Measurements from ENCODE around the gene SCN1B.

SCN1B gene

DNA sequence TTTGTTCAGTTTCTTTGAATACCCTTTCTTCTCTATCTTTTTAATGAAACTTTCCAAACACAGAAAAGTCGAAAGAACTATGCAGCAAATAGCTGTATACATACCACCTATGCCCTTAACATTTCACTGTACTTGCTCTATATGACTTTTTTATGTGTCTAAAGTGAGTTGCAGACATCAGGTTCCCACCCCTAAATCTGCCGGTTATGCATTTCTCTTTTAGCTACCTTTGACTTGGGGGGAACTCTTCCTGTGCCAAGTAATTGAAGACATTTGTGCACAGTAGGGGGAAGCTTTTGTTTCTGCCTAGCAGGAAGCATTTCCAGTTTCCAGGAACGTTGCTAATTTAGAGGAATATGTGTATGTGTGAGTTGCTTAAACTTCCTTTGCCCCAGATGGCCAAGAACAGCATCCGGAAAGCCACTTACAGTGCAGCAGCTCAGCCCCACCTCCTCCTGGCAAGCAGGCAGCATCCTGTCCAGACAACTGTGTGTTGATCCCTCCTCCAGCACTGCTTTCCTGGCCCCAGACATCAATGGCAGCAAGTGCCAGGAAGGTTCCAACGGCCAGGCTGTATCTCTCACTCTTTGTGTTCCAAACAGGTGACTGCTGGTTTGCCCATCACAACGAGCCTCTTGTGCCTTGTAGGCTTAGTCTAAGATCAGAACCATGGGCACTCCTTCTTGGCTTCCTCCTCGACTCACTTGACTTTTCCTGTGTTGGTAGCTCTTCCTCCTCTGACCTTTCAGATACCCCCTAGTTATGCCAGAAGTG lies 44.8 kb upstream of the SCN1B start (continued):
- TF ChIP-seq ZNF433 (tag by site-specific recombination; IDR thresholded peaks at IDR 0.05; ENCODE audit: low read depth) (no peak), ZNF629 (tag by site-specific recombination; IDR thresholded peaks at IDR 0.05) (no peak), TRIM28 (IDR thresholded peaks at IDR 0.05; ENCODE audit: borderline replicate concordance, low read length) (no peak), ZBTB17 (tag by site-specific recombination; IDR thresholded peaks at IDR 0.05) (peak; percentile 87), ZNF324 (tag by site-specific recombination; IDR thresholded peaks at IDR 0.05) (no peak), ZNF473 (tag by site-specific recombination; IDR thresholded peaks at IDR 0.05) (no peak), ZBTB7A (tag by site-specific recombination; IDR thresholded peaks at IDR 0.05; ENCODE audit: low read depth) (no peak)
- TF ChIP-seq, protein P1, sequence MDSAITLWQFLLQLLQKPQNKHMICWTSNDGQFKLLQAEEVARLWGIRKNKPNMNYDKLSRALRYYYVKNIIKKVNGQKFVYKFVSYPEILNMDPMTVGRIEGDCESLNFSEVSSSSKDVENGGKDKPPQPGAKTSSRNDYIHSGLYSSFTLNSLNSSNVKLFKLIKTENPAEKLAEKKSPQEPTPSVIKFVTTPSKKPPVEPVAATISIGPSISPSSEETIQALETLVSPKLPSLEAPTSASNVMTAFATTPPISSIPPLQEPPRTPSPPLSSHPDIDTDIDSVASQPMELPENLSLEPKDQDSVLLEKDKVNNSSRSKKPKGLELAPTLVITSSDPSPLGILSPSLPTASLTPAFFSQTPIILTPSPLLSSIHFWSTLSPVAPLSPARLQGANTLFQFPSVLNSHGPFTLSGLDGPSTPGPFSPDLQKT (IDR thresholded peaks at IDR 0.05; ENCODE audit: borderline replicate concordance, low read depth, low read length) = no peak
- TF ChIP-seq, protein P2, sequence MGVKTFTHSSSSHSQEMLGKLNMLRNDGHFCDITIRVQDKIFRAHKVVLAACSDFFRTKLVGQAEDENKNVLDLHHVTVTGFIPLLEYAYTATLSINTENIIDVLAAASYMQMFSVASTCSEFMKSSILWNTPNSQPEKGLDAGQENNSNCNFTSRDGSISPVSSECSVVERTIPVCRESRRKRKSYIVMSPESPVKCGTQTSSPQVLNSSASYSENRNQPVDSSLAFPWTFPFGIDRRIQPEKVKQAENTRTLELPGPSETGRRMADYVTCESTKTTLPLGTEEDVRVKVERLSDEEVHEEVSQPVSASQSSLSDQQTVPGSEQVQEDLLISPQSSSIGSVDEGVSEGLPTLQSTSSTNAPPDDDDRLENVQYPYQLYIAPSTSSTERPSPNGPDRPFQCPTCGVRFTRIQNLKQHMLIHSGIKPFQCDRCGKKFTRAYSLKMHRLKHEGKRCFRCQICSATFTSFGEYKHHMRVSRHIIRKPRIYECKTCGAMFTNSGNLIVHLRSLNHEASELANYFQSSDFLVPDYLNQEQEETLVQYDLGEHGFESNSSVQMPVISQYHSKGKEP (tag by site-specific recombination; IDR thresholded peaks at IDR 0.05) = no peak

DNA sequence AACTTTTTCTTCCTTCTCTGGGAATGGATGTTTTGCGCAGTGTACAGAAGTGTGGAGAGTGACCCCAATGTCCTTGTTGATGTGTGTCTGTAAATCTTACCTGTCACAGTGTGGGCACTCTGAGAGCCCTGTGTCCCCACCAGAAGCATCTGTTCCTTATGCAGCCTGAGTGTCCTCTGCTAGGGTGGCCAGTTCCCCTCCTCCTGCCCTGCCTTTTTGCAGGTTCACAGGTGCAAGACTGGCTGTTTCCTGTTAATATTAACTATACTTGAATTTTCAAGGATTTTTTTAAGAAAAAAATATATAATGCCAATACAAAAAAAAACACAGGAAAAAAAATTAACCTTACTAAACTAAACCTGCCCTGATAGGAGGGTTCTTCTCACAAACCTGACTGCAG lies 42.2 kb upstream of the SCN1B start:
- POLR2A ChIA-PET = interaction anchor here (1.2 kb wide), 1 partner anchor 11 kb away, joined by 5 read pairs; no protein-coding TSS in a partner anchor

More for the DNA sequence above, 42.2 kb upstream of the SCN1B start:
- Histone ChIP-seq H3K4me1 (ENCODE audit: control insufficient read depth, insufficient read depth, low read length) (no peaks in the 10 kb centered on the region), H3K9me3 (ENCODE audit: control insufficient read depth, insufficient read depth, low read depth, low read length) (peaks cover 7% of the 10 kb centered on the region; the same call in 1 of the 2 replicates), H3K27ac (ENCODE audit: extremely low read depth, low read depth, low read length) (no peak overlapping the region), H3K4me3 (ENCODE audit: low read depth, low read length) (no peak overlapping the region), H3K36me3 (ENCODE audit: control insufficient read depth in 2 of 2, insufficient read depth in 1 of 2, low read length in 2 of 2) (no peaks in the 10 kb centered on the region; a peak in 1 of 3 replicates)
- CTCF ChIA-PET = interaction anchor here (1.2 to 7.6 kb wide), 3 partner anchors 15 to 56 kb away, joined by 4 to 53 read pairs (median 14); no protein-coding TSS in a partner anchor
- no peak for TF ChIP-seq ZBTB48 (tag by site-specific recombination; IDR thresholded peaks at IDR 0.05)
- TF ChIP-seq ZNF530 (tag by site-specific recombination; IDR thresholded peaks at IDR 0.05; ENCODE audit: low read depth) = no peak
- no peak for TF ChIP-seq ZNF544 (tag by site-specific recombination; IDR thresholded peaks at IDR 0.05)
- TF ChIP-seq ZNF785 (tag by site-specific recombination; IDR thresholded peaks at IDR 0.05) = no peak
- TF ChIP-seq ZNF549 (tag by site-specific recombination; IDR thresholded peaks at IDR 0.05) = no peak
- TF ChIP-seq, protein P3, sequence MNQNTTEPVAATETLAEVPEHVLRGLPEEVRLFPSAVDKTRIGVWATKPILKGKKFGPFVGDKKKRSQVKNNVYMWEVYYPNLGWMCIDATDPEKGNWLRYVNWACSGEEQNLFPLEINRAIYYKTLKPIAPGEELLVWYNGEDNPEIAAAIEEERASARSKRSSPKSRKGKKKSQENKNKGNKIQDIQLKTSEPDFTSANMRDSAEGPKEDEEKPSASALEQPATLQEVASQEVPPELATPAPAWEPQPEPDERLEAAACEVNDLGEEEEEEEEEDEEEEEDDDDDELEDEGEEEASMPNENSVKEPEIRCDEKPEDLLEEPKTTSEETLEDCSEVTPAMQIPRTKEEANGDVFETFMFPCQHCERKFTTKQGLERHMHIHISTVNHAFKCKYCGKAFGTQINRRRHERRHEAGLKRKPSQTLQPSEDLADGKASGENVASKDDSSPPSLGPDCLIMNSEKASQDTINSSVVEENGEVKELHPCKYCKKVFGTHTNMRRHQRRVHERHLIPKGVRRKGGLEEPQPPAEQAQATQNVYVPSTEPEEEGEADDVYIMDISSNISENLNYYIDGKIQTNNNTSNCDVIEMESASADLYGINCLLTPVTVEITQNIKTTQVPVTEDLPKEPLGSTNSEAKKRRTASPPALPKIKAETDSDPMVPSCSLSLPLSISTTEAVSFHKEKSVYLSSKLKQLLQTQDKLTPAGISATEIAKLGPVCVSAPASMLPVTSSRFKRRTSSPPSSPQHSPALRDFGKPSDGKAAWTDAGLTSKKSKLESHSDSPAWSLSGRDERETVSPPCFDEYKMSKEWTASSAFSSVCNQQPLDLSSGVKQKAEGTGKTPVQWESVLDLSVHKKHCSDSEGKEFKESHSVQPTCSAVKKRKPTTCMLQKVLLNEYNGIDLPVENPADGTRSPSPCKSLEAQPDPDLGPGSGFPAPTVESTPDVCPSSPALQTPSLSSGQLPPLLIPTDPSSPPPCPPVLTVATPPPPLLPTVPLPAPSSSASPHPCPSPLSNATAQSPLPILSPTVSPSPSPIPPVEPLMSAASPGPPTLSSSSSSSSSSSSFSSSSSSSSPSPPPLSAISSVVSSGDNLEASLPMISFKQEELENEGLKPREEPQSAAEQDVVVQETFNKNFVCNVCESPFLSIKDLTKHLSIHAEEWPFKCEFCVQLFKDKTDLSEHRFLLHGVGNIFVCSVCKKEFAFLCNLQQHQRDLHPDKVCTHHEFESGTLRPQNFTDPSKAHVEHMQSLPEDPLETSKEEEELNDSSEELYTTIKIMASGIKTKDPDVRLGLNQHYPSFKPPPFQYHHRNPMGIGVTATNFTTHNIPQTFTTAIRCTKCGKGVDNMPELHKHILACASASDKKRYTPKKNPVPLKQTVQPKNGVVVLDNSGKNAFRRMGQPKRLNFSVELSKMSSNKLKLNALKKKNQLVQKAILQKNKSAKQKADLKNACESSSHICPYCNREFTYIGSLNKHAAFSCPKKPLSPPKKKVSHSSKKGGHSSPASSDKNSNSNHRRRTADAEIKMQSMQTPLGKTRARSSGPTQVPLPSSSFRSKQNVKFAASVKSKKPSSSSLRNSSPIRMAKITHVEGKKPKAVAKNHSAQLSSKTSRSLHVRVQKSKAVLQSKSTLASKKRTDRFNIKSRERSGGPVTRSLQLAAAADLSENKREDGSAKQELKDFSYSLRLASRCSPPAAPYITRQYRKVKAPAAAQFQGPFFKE (tag by site-specific recombination; IDR thresholded peaks at IDR 0.05; ENCODE audit: borderline replicate concordance) = no peak
- TF ChIP-seq ZNF248 (tag by site-specific recombination; IDR thresholded peaks at IDR 0.05) = no peak

Data from HEK293 (cell line).